Esophagus muscularis mucosa (tissue), 4 donors: ENCODE measurements around the gene TNFRSF6B.

ENCODE experiments used
- CTCF ChIP-seq, 3 experiments: fragments of 200-600 bp in 2 of 3; fragments of 450-650 bp in 1 of 3; sonication (generic) in 2 of 3; IDR thresholded peaks; one replicate each; pipeline ENCODE4 v1.5.1; 2017 to 2019; ENCODE audit warnings: antibody characterized with exemption in 3 of 3, mild to moderate bottlenecking in 2 of 3, moderate library complexity in 1 of 3
- EP300 ChIP-seq: sonication (generic); formaldehyde crosslinking; IDR thresholded peaks from one replicate; pipeline ENCODE4 v1.6.1; 2017; ENCODE audit warnings: antibody characterized with exemption
- POLR2A ChIP-seq: fragments of 450-650 bp; IDR thresholded peaks from one replicate; pipeline ENCODE4 v1.6.1; 2017; ENCODE audit warnings: antibody characterized with exemption, moderate library complexity, mild to moderate bottlenecking, low read depth
- POLR2AphosphoS5 ChIP-seq, 2 donors: sonication (generic); formaldehyde crosslinking; IDR thresholded peaks; one replicate each; pipeline ENCODE4 v1.6.1; 2017; ENCODE audit warnings: antibody characterized with exemption in 2 of 2

DNA sequence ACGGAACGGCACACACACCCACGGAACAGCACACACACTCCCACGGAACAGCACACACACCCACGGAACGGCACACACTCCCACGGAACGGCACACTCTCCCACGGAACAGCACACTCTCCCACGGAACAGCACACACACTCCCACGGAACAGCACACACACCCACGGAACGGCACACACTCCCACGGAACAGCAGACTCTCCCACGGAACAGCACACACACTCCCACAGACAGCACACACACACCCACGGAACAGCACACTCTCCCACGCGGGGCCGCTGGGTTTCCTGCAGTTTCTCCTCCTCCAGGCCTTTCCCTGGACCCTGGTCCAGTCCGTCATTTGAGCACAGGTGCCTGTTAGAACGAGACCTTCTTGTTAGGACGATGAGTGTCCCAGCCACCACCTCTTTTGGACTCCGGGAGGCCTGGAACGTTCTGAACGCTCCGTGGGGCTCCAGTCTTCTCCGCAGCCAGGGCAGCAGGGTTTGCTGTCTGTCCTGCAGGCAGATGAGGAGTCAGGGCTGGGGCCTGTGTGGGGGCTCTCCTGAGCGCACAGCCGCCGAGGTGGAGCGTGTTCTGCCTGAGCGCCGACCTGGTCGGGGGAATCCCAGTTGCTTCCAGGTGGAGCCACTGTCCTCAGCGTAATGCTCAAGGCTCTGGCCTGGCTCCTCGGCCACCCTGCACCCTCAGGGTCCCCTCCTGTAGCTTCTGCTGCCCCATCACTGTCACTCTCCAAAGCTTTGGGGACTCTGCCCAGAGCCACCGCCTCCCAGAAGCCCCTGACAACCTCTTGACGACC, 17.6 kb upstream of the TNFRSF6B start:
- TF ChIP-seq CTCF (IDR thresholded peaks at IDR 0.05): no peak
- TF ChIP-seq POLR2A: no peak
- TF ChIP-seq POLR2AphosphoS5 (IDR thresholded peaks at IDR 0.05): peak in 1 of 2 donors; percentile 10
- no peak for TF ChIP-seq EP300
